GM13977 (cell line): ENCODE results near the gene SAMD14.
A peak's percentile ranks its signal among the peaks of the same experiment; 100 is the strongest.

Experiments used
- DNase-seq: peaks from one replicate; pipeline ENCODE4 v3.0.0; 2012; ENCODE audit warnings: low spot score
- CTCF ChIP-seq: IDR thresholded peaks from 2 replicates; pipeline ENCODE4 v1.5.1; 2012; ENCODE audit warnings: mild to moderate bottlenecking, control low read depth; ENCODE audit not compliant: insufficient read depth; ENCODE audit errors: extremely low read depth, missing control alignments
- in situ Hi-C: fragments of 300-500 bp; cut with MboI; formaldehyde crosslinking; loops from one replicate; pipeline ENCODE4 v1.12.0; 2022; ENCODE audit warnings: low sequenced_read_pairs, low pct_unique_long_range_greater_than_20kb, mixed read lengths, inconsistent platforms; ENCODE audit not compliant: unreplicated experiment

The SAMD14 gene

GRCh38 chr17:50144355-50144754 lies 14.4 kb upstream of the SAMD14 start:
- no peak for DNase-seq
- no peak for TF ChIP-seq CTCF
- in situ Hi-C loops, result no loop called here

- no peak for TF ChIP-seq CTCF
- DNase-seq, result no peak
- in situ Hi-C loops, result no loop called here
Measured at GRCh38 chr17:50143461-50144176, 13.7 kb upstream of the SAMD14 start.

- no peak for DNase-seq
- in situ Hi-C loops, result no loop called here
- no peak for TF ChIP-seq CTCF
Measured at GRCh38 chr17:50141745-50142110, 11.8 kb upstream of the SAMD14 start.

- in situ Hi-C loops, result no loop called here
- DNase-seq, result no peak
- no peak for TF ChIP-seq CTCF
Measured at GRCh38 chr17:50141026-50141744, 11.2 kb upstream of the SAMD14 start.

GRCh38 chr17:50139950-50140885 lies 10.3 kb upstream of the SAMD14 start:
- DNase-seq, result peak; percentile 89
- TF ChIP-seq CTCF, result peak; percentile 90
- in situ Hi-C loops, result no loop called here

GRCh38 chr17:50139185-50139783 lies 9.3 kb upstream of the SAMD14 start:
- DNase-seq, result no peak
- no peak for TF ChIP-seq CTCF
- in situ Hi-C loops, result no loop called here
